ENCODE measurements around the gene CDC42BPB. TPM values are rescaled to one million over a fixed set of nuclear protein-coding genes. Genes with fewer than 3 reads are reported as not detected.

Gene CDC42BPB
- total RNA-seq, 1 donor from 2014 or later, result 55.0 TPM

GRCh38 chr14:102948698-102949061 is 108.7 kb downstream of the CDC42BPB start:
- Histone ChIP-seq H3K36me3 (ENCODE audit: control insufficient read depth, insufficient read depth, low read length) (peaks cover 61% of the 10 kb centered on the region), H3K4me3 (ENCODE audit: low read depth, low read length) (no peak overlapping the region), H3K27me3 (ENCODE audit: control insufficient read depth, insufficient read depth, low read length) (no peaks in the 10 kb centered on the region)
- no peak for DNase-seq (ENCODE audit: low read depth)
- TF ChIP-seq CTCF (IDR thresholded peaks at IDR 0.05; ENCODE audit: insufficient read depth, low read length, severe bottlenecking), result no peak
- FAIRE-seq, result no peak

GRCh38 chr14:102947321-102948103 is 109.8 kb downstream of the CDC42BPB start:
- peaks cover 53% of the 10 kb centered on the region for H3K36me3 ChIP-seq (ENCODE audit: control insufficient read depth, insufficient read depth, low read length)
- FAIRE-seq, result no peak
- no peak overlapping the region for H3K4me3 ChIP-seq (ENCODE audit: low read depth, low read length)
- TF ChIP-seq CTCF (IDR thresholded peaks at IDR 0.05; ENCODE audit: insufficient read depth, low read length, severe bottlenecking), result no peak
- DNase-seq (ENCODE audit: low read depth), result no peak
- H3K27me3 ChIP-seq (ENCODE audit: control insufficient read depth, insufficient read depth, low read length), result no peaks in the 10 kb centered on the region

- TF ChIP-seq CTCF (IDR thresholded peaks at IDR 0.05; ENCODE audit: insufficient read depth, low read length, severe bottlenecking), result no peak
- Histone ChIP-seq H3K27me3 (ENCODE audit: control insufficient read depth, insufficient read depth, low read length) (no peaks in the 10 kb centered on the region), H3K4me3 (ENCODE audit: low read depth, low read length) (no peak overlapping the region), H3K36me3 (ENCODE audit: control insufficient read depth, insufficient read depth, low read length) (peaks cover 50% of the 10 kb centered on the region)
- DNase-seq (ENCODE audit: low read depth) (no peak), FAIRE-seq (no peak)
These were observed 111.8 kb downstream of the CDC42BPB start for GRCh38 chr14:102945346-102946130.

GRCh38 chr14:102944448-102945330 is 112.7 kb downstream of the CDC42BPB start:
- Histone ChIP-seq H3K36me3 (ENCODE audit: control insufficient read depth, insufficient read depth, low read length) (peaks cover 44% of the 10 kb centered on the region), H3K27me3 (ENCODE audit: control insufficient read depth, insufficient read depth, low read length) (no peaks in the 10 kb centered on the region), H3K4me3 (ENCODE audit: low read depth, low read length) (no peak overlapping the region)
- TF ChIP-seq CTCF (IDR thresholded peaks at IDR 0.05; ENCODE audit: insufficient read depth, low read length, severe bottlenecking), result no peak
- DNase-seq (ENCODE audit: low read depth), result no peak
- no peak for FAIRE-seq

- TF ChIP-seq CTCF (IDR thresholded peaks at IDR 0.05; ENCODE audit: insufficient read depth, low read length, severe bottlenecking), result no peak
- DNase-seq (ENCODE audit: low read depth), result no peak
- no peak for FAIRE-seq
- peaks cover 47% of the 10 kb centered on the region for H3K36me3 ChIP-seq (ENCODE audit: control insufficient read depth, insufficient read depth, low read length)
- H3K27me3 ChIP-seq (ENCODE audit: control insufficient read depth, insufficient read depth, low read length), result no peaks in the 10 kb centered on the region
- H3K4me3 ChIP-seq (ENCODE audit: low read depth, low read length), result no peak overlapping the region
These were observed 113.4 kb downstream of the CDC42BPB start for GRCh38 chr14:102943979-102944378.

Data from bronchial epithelial cell (primary cell).